ENCODE results near the gene ESAM. TPM values are rescaled to one million over a fixed set of nuclear protein-coding genes. Genes with fewer than 3 reads are reported as not detected.
A peak's percentile ranks its signal among the peaks of the same experiment; 100 is the strongest.

ESAM gene
- total RNA-seq, 2 donors from 2014 or later = 0.31 to 0.68 TPM

DNA sequence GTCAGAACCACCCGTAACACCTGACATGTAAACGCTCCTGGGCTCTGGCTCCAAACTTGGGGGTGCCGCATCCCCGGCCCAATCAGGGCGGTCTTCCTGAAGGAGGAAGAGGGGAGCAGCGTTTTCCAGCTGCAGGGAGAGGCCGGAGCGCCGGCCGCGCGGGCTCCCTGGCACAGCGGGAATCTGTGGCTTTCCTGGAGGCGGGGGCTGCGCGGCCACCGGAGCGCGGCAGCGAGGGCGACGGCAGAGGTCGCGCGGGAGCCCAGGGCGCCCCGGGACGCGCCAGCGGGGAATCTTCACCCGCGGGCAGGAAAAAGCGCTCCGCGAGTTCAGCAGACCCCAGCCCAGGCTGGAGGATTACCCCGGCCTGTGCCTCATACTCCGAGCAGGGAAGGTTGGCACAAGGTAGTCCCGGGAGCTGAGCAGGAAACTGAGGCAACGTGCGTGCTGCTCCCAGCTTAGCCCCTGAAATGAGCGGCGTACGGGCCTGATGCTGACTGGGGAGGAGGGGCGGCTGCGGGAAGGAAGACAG, 600 bp upstream of the ESAM start:
- WGBS, 2 experiments (ENCODE audit: insufficient coverage in 1 of 2, insufficient read length in 1 of 2) = 1 to 4% methylated on average over 4 to 45 of the region's 45 CpGs
- peaks cover 52% of the 10 kb centered on the region for H3K27me3 ChIP-seq (ENCODE audit: control insufficient read depth, insufficient read depth, low read length, poor library complexity, severe bottlenecking)
- H3K4me3 Mint-ChIP-seq = peak overlapping the region; percentile 62

DNA sequence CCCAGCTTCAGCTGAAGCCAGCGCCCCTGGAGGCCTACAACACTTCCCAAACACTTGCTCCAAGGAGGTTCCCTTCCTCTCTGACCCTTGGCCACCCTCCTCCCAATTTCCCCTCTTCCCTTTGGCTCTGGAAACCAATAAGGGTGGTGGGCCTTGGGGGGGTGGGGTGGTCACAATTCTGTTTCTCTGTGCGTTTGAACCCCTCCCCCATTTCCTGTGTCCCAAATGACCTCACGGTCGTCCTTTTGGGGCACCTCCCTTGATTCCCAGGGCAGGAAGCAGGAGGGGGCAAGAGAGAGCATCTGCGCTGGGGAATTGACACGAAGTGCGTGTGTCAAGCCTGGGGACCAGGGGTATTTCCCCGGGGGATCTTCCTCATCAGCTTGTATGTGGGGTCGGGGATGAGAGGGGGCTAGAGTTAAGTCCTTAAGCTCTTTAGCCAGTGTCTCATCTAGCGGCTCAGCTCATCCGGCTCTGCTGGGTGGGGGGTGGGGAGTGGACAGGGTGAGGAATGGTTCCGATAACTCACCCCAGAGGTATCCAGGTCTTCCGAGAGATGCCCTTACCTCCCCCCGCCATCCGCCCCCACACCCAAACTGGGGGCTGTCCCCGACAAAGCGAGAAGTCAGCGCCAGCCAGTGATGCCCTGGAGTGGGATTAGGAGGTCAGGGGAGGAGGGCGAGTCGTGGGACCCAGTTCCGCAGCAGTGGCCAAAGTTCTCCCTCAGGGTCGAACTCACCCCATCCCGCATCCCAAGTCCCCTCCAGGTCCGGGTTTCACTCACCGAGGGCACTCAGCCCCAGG, 587 bp downstream of the ESAM start:
- no peak overlapping the region for H3K27ac Mint-ChIP-seq
- Histone ChIP-seq H3K9ac (ENCODE audit: extremely low read depth, low read length, poor library complexity, severe bottlenecking) (no peak overlapping the region), H3K36me3 (ENCODE audit: control insufficient read depth, insufficient read depth, low read length) (peaks cover 17% of the 10 kb centered on the region), H3K4me1 (ENCODE audit: control insufficient read depth, insufficient read depth, low read length) (no peaks in the 10 kb centered on the region), H3K27me3 (ENCODE audit: control insufficient read depth, insufficient read depth, low read length, poor library complexity, severe bottlenecking) (peaks cover 64% of the 10 kb centered on the region), H3K27ac (ENCODE audit: low read depth, low read length) (no peak overlapping the region), H3K4me3 (ENCODE audit: low read length) (peak overlapping the region; percentile 81), H3K9me3 (ENCODE audit: control insufficient read depth, low read length) (no peaks in the 10 kb centered on the region)
- H3K9me3 Mint-ChIP-seq = no peaks in the 10 kb centered on the region
- peaks cover 15% of the 10 kb centered on the region for H3K4me1 Mint-ChIP-seq
- WGBS, 2 experiments (ENCODE audit: insufficient coverage in 1 of 2, insufficient read length in 1 of 2) = 10 to 14% methylated on average over 10 to 24 of the region's 25 CpGs
- peak overlapping the region; percentile 62 for H3K4me3 Mint-ChIP-seq
- DNase-seq = peak; percentile 60
- peaks cover 60% of the 10 kb centered on the region for H3K27me3 Mint-ChIP-seq (ENCODE audit: insufficient read depth)
- TF ChIP-seq, protein P1, sequence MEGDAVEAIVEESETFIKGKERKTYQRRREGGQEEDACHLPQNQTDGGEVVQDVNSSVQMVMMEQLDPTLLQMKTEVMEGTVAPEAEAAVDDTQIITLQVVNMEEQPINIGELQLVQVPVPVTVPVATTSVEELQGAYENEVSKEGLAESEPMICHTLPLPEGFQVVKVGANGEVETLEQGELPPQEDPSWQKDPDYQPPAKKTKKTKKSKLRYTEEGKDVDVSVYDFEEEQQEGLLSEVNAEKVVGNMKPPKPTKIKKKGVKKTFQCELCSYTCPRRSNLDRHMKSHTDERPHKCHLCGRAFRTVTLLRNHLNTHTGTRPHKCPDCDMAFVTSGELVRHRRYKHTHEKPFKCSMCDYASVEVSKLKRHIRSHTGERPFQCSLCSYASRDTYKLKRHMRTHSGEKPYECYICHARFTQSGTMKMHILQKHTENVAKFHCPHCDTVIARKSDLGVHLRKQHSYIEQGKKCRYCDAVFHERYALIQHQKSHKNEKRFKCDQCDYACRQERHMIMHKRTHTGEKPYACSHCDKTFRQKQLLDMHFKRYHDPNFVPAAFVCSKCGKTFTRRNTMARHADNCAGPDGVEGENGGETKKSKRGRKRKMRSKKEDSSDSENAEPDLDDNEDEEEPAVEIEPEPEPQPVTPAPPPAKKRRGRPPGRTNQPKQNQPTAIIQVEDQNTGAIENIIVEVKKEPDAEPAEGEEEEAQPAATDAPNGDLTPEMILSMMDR (conservative IDR thresholded peaks at IDR 0.05) = peak; percentile 45
- H3K36me3 Mint-ChIP-seq (ENCODE audit: low read depth) = peaks cover 8% of the 10 kb centered on the region

More for the DNA sequence above, 600 bp upstream of the ESAM start:
- Mint-ChIP-seq H3K27me3 (ENCODE audit: insufficient read depth) (peaks cover 48% of the 10 kb centered on the region), H3K4me1 (peaks cover 15% of the 10 kb centered on the region), H3K36me3 (ENCODE audit: low read depth) (peaks cover 11% of the 10 kb centered on the region), H3K9me3 (no peaks in the 10 kb centered on the region), H3K27ac (no peak overlapping the region)
- DNase-seq = no peak
- H3K9me3 ChIP-seq (ENCODE audit: control insufficient read depth, low read length) = no peaks in the 10 kb centered on the region
- no peak overlapping the region for H3K27ac ChIP-seq (ENCODE audit: low read depth, low read length)
- no peak overlapping the region for H3K9ac ChIP-seq (ENCODE audit: extremely low read depth, low read length, poor library complexity, severe bottlenecking)
- TF ChIP-seq, protein P1 (conservative IDR thresholded peaks at IDR 0.05) = no peak
- no peaks in the 10 kb centered on the region for H3K4me1 ChIP-seq (ENCODE audit: control insufficient read depth, insufficient read depth, low read length)
- H3K36me3 ChIP-seq (ENCODE audit: control insufficient read depth, insufficient read depth, low read length) = peaks cover 29% of the 10 kb centered on the region
- peak overlapping the region; percentile 81 for H3K4me3 ChIP-seq (ENCODE audit: low read length)

DNA sequence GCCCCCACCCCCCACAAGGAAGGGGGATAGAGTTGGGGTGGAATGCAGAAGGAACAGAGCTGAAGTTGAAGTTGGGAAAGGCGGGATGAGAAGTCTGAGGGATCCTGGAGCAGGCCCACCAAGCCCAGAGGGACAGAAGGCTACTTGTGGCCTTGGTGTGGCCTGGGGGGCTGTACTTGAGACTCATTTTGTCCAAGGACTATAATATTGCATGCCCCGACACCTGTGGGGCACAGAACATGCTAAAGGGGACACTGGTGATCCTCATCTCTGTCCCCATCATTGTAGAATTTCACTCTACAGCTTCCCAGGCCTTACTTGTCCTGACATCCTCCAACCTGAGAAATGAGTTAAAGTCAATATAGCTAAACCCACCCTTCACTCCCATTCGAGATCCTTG, 1.3 kb downstream of the ESAM start:
- 55 to 80% methylated on average over 2 to 3 of the region's 3 CpGs for WGBS, 2 experiments (ENCODE audit: insufficient coverage in 1 of 2, insufficient read length in 1 of 2)
- H3K9me3 ChIP-seq (ENCODE audit: control insufficient read depth, low read length) = no peaks in the 10 kb centered on the region
- Mint-ChIP-seq H3K9me3 (no peaks in the 10 kb centered on the region), H3K27ac (no peak overlapping the region), H3K36me3 (ENCODE audit: low read depth) (peaks cover 5% of the 10 kb centered on the region), H3K4me1 (peaks cover 15% of the 10 kb centered on the region), H3K4me3 (peak overlapping the region; percentile 62), H3K27me3 (ENCODE audit: insufficient read depth) (peaks cover 67% of the 10 kb centered on the region)
- no peaks in the 10 kb centered on the region for H3K4me1 ChIP-seq (ENCODE audit: control insufficient read depth, insufficient read depth, low read length)
- DNase-seq = peak; percentile 44
- H3K36me3 ChIP-seq (ENCODE audit: control insufficient read depth, insufficient read depth, low read length) = peaks cover 12% of the 10 kb centered on the region
- H3K4me3 ChIP-seq (ENCODE audit: low read length) = no peak overlapping the region
- no peak overlapping the region for H3K27ac ChIP-seq (ENCODE audit: low read depth, low read length)
- TF ChIP-seq, protein P1 (conservative IDR thresholded peaks at IDR 0.05) = no peak
- H3K9ac ChIP-seq (ENCODE audit: extremely low read depth, low read length, poor library complexity, severe bottlenecking) = no peak overlapping the region
- peaks cover 71% of the 10 kb centered on the region for H3K27me3 ChIP-seq (ENCODE audit: control insufficient read depth, insufficient read depth, low read length, poor library complexity, severe bottlenecking)
